ENCODE results near the gene GALNT11.

Gene GALNT11

GRCh38 chr7:152115021-152115718 lies 89.7 kb downstream of the GALNT11 start:
- DNase-seq (ENCODE audit: extremely low read depth in 1 of 2, low read depth in 1 of 2) = no peak

- no peak for DNase-seq (ENCODE audit: extremely low read depth in 1 of 2, low read depth in 1 of 2)
These were observed 91.9 kb downstream of the GALNT11 start for GRCh38 chr7:152117356-152117755.

GRCh38 chr7:152120210-152120609 lies 94.7 kb downstream of the GALNT11 start:
- DNase-seq (ENCODE audit: extremely low read depth in 1 of 2, low read depth in 1 of 2) = no peak

GRCh38 chr7:152120776-152121175 lies 95.3 kb downstream of the GALNT11 start:
- no peak for DNase-seq (ENCODE audit: extremely low read depth in 1 of 2, low read depth in 1 of 2)

- no peak for DNase-seq (ENCODE audit: extremely low read depth in 1 of 2, low read depth in 1 of 2)
These were observed 96.0 kb downstream of the GALNT11 start for GRCh38 chr7:152121432-152121831.

- no peak for DNase-seq (ENCODE audit: extremely low read depth in 1 of 2, low read depth in 1 of 2)
These were observed 97.1 kb downstream of the GALNT11 start for GRCh38 chr7:152122540-152122939.

- no peak for DNase-seq (ENCODE audit: extremely low read depth in 1 of 2, low read depth in 1 of 2)
These were observed 101.3 kb downstream of the GALNT11 start for GRCh38 chr7:152126741-152127140.

- DNase-seq (ENCODE audit: extremely low read depth in 1 of 2, low read depth in 1 of 2) = no peak
These were observed 101.8 kb downstream of the GALNT11 start for GRCh38 chr7:152127229-152127628.

GRCh38 chr7:152128252-152128651 lies 102.8 kb downstream of the GALNT11 start:
- no peak for DNase-seq (ENCODE audit: extremely low read depth in 1 of 2, low read depth in 1 of 2)

- DNase-seq (ENCODE audit: extremely low read depth in 1 of 2, low read depth in 1 of 2) = no peak
These were observed 103.4 kb downstream of the GALNT11 start for GRCh38 chr7:152128741-152129461.

GRCh38 chr7:152129682-152130081 lies 104.2 kb downstream of the GALNT11 start:
- DNase-seq (ENCODE audit: extremely low read depth in 1 of 2, low read depth in 1 of 2) = no peak

DNA sequence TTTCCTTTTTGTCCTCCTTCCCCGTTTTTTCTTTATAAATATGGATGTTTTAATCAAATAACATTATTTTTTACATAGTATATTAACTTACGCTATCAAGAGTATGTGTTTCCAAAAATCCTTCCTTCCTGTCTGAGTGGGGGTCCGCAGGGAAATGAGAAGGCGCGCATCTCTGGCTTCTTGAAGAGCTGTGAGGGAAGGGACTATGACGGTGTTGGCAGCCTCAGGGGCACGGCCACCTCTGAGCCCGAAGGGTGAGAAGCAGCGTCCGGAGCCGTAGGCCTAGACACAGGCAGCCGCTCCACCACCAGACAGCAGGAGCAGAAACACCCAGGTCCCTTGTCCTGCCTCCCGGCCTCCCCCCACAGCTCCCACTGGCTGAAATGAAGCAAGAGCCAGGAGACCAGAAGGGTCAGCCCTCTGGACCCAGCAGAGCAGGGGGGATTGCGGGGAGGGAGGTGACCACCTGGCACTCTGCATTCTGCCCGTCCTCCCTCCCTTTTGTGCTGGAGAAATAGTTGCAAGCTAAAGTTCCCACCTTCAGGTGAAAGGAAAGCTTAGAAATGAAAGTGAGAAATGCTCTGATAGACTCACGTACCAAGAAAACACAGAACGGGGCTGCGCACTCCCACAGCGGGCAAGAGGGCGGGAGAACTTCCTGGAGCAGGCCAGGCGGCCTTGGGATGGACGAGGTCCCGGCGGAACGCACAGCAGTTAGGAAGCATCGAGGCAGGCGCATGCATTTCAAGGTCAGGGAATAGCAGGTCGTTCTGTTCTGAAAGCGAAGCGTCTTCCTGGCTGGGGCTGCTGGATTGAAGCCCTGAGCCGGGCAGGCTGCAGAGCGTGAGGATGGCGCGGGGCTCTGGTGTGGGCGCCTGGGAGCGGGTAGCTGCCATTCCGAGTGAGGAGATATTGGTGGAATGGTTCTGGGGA lies 105.5 kb downstream of the GALNT11 start:
- no peak for DNase-seq (ENCODE audit: extremely low read depth in 1 of 2, low read depth in 1 of 2)

- DNase-seq (ENCODE audit: extremely low read depth in 1 of 2, low read depth in 1 of 2) = no peak
These were observed 106.6 kb downstream of the GALNT11 start for GRCh38 chr7:152131981-152132494.

DNA sequence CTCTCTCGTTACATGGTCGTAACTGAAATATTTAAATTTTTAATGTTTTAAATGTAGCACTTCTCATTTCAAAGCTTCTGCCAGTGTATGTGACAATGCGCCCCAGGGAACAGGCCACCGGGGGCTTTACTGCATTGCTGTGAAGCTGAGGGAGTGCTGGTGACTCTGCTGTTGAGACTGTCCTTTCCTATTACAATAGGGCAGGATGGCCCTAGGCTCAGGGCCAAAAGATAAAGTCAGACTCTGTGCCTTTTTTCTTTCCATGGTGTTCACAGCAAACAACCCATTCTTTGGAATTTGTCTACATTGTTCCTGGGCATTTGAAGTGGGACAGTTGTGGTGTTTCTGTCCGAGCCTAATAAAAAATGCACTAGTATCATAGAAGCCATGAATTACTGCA lies 107.3 kb downstream of the GALNT11 start:
- DNase-seq (ENCODE audit: extremely low read depth in 1 of 2, low read depth in 1 of 2) = no peak

DNA sequence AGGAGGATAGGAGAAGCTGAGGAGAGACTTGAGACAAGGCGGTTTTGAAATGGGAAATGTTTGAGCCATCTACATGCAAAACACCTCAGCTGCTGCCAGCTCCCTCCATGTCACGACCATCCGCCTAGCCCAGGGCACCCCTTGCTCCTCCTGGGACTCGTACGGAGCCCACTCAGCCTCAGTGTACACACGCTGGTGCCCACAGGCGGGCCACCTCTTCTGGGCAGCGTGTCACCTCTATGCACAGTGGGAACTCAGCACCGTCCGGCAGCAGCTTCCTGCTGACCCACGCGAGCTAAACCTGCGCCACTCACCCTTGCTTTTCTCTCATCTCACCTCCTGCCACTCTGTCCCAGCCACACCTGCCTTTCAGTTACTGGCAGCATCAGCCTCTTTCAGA lies 108.3 kb downstream of the GALNT11 start:
- no peak for DNase-seq (ENCODE audit: extremely low read depth in 1 of 2, low read depth in 1 of 2)

- DNase-seq (ENCODE audit: extremely low read depth in 1 of 2, low read depth in 1 of 2) = no peak
These were observed 111.2 kb downstream of the GALNT11 start for GRCh38 chr7:152136686-152137085.

- no peak for DNase-seq (ENCODE audit: extremely low read depth in 1 of 2, low read depth in 1 of 2)
These were observed 112.1 kb downstream of the GALNT11 start for GRCh38 chr7:152137476-152138025.

- no peak for DNase-seq (ENCODE audit: extremely low read depth in 1 of 2, low read depth in 1 of 2)
These were observed 114.6 kb downstream of the GALNT11 start for GRCh38 chr7:152140067-152140466.

GRCh38 chr7:152140560-152140959 lies 115.1 kb downstream of the GALNT11 start:
- no peak for DNase-seq (ENCODE audit: extremely low read depth in 1 of 2, low read depth in 1 of 2)

- no peak for DNase-seq (ENCODE audit: extremely low read depth in 1 of 2, low read depth in 1 of 2)
These were observed 117.6 kb downstream of the GALNT11 start for GRCh38 chr7:152142976-152143595.

All from activated CD8-positive, alpha-beta memory T cell treated with anti-CD3 and anti-CD28 coated beads for 1 hour (primary cell).